ENCODE measurements around the gene GULP1. TPM values are rescaled to one million over a fixed set of nuclear protein-coding genes. Genes with fewer than 3 reads are reported as not detected.

GULP1 gene
- total RNA-seq, 4 donors from 2014 or later, result 43.3 to 64.8 (median 50.3) TPM

DNA sequence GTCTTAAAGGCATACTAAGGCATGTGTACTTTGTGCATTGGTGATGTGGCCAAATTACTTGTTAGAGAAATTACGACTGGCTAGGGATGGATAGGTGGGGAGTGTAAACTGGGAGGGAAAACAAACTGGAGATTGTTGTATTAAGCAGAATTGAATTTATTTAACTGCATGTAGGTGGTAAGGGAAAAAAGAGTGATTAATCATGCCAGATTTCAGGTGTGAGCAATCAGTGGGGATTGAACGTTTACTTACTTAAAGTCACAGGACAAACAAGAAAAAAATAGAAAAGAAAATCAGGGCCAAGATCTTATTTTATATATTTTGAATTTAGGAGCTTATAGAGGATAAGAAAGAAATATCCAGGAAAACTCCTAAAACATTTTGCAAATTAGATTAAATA, 88.6 kb downstream of the GULP1 start:
- Histone ChIP-seq H3K9me3 (no peaks in the 10 kb centered on the region), H3K4me3 (no peak overlapping the region), H3K27ac (no peak overlapping the region), H3K27me3 (no peaks in the 10 kb centered on the region), H3K4me1 (peaks cover 4 to 32% (median 7%) of the 10 kb centered on the region in 3 donors), H3K36me3 (peaks cover 0 to 9% of the 10 kb centered on the region in 2 donors)
- WGBS, 2 donors (ENCODE audit: low coverage in 1 of 2), result 80 to 83% methylated on average over 2 of the region's 2 CpGs
- TF ChIP-seq EP300 (IDR thresholded peaks at IDR 0.05) (no peak), POLR2AphosphoS5 (IDR thresholded peaks at IDR 0.05) (no peak), POLR2A (IDR thresholded peaks at IDR 0.05) (no peak)
- TF ChIP-seq, protein P1, sequence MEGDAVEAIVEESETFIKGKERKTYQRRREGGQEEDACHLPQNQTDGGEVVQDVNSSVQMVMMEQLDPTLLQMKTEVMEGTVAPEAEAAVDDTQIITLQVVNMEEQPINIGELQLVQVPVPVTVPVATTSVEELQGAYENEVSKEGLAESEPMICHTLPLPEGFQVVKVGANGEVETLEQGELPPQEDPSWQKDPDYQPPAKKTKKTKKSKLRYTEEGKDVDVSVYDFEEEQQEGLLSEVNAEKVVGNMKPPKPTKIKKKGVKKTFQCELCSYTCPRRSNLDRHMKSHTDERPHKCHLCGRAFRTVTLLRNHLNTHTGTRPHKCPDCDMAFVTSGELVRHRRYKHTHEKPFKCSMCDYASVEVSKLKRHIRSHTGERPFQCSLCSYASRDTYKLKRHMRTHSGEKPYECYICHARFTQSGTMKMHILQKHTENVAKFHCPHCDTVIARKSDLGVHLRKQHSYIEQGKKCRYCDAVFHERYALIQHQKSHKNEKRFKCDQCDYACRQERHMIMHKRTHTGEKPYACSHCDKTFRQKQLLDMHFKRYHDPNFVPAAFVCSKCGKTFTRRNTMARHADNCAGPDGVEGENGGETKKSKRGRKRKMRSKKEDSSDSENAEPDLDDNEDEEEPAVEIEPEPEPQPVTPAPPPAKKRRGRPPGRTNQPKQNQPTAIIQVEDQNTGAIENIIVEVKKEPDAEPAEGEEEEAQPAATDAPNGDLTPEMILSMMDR (IDR thresholded peaks at IDR 0.05), result no peak
- no peak for ATAC-seq

- no peak for ATAC-seq
- TF ChIP-seq, protein P1 (IDR thresholded peaks at IDR 0.05), result no peak
- TF ChIP-seq POLR2A (IDR thresholded peaks at IDR 0.05), result no peak
- no peak for TF ChIP-seq EP300 (IDR thresholded peaks at IDR 0.05)
- peak; percentile 57 for TF ChIP-seq POLR2AphosphoS5 (IDR thresholded peaks at IDR 0.05)
- Histone ChIP-seq H3K36me3 (peaks cover 0 to 18% of the 10 kb centered on the region in 2 donors), H3K27me3 (no peaks in the 10 kb centered on the region), H3K4me1 (peaks cover 4 to 32% (median 7%) of the 10 kb centered on the region in 3 donors), H3K9me3 (no peaks in the 10 kb centered on the region), H3K4me3 (no peak overlapping the region), H3K27ac (peak overlapping the region in 2 of 4 donors; percentile 44 to 56)
- WGBS, 2 donors (ENCODE audit: low coverage in 1 of 2), result 27 to 67% methylated on average over 1 of the region's 1 CpG
These were observed 89.9 kb downstream of the GULP1 start for GRCh38 chr2:188381614-188382013.

GRCh38 chr2:188382107-188382506, 90.4 kb downstream of the GULP1 start:
- no peaks in the 10 kb centered on the region for H3K9me3 ChIP-seq
- H3K27ac ChIP-seq, result peak overlapping the region; percentile 23 to 56 (median 44)
- no peaks in the 10 kb centered on the region for H3K27me3 ChIP-seq
- no peak overlapping the region for H3K4me3 ChIP-seq
- TF ChIP-seq EP300 (IDR thresholded peaks at IDR 0.05) (no peak), POLR2AphosphoS5 (IDR thresholded peaks at IDR 0.05) (no peak)
- TF ChIP-seq, protein P1 (IDR thresholded peaks at IDR 0.05), result no peak
- WGBS, 2 donors (ENCODE audit: low coverage in 1 of 2), result 65% methylated on average over 2 of the region's 2 CpGs; no CpG with 5 or more reads in 1 of the 2 donors
- H3K4me1 ChIP-seq, result peaks cover 4 to 32% (median 7%) of the 10 kb centered on the region in 3 donors
- peaks cover 0 to 18% of the 10 kb centered on the region in 2 donors for H3K36me3 ChIP-seq
- ATAC-seq, result no peak

DNA sequence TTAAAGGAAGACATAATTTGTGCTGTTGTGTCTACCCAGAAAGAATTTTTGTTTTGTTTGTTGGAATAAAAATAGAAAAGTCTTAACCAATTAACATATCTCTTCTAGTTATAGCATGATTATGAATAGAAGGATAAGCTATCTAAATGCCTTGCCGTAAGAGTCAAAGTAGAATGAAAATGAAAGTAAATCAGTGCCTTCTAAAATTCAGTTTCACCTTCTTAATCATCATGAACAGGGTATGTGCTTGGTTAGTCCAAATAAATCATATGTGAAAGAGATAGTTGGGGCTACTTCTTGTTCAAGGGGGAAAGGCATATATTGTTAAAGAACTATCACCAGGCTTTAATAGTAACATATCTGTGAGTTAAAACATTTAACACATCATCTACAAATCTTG, 91.5 kb downstream of the GULP1 start:
- no peak for ATAC-seq
- Histone ChIP-seq H3K9me3 (no peaks in the 10 kb centered on the region), H3K27ac (peak overlapping the region in 3 of 4 donors; percentile 44 to 56 (median 44)), H3K4me3 (peak overlapping the region; percentile 33 to 36), H3K36me3 (peaks cover 0 to 18% of the 10 kb centered on the region in 2 donors), H3K4me1 (peaks cover 4 to 32% (median 7%) of the 10 kb centered on the region in 3 donors), H3K27me3 (no peaks in the 10 kb centered on the region)
- WGBS, 2 donors (ENCODE audit: low coverage in 1 of 2), result 10 to 40% methylated on average over 1 of the region's 1 CpG
- TF ChIP-seq EP300 (IDR thresholded peaks at IDR 0.05) (no peak), POLR2A (IDR thresholded peaks at IDR 0.05) (no peak), POLR2AphosphoS5 (IDR thresholded peaks at IDR 0.05) (no peak)
- TF ChIP-seq, protein P1 (IDR thresholded peaks at IDR 0.05), result no peak

DNA sequence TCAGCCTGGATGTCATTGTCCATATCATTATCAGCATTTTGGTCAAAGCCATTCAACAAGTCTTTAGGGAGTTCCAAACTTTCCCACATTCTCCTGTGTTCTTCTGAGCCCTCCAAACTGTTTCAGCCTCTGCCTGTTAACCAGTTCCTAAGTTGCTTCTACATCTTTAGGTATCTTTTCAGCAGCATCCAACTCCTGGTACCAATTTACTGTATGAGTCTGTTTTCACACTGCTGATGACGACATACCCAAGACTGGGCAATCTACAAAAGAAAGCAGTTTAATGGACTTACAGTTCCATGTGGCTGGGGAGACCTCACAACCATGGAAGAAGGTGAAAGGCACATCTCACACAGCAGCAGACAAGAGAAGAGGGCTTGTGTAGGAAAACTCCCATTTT, 94.2 kb downstream of the GULP1 start:
- no CpG with 5 or more reads among the region's 1 CpG for WGBS, 2 donors (ENCODE audit: low coverage in 1 of 2)
- no peak for ATAC-seq
- Histone ChIP-seq H3K4me1 (peaks cover 4 to 20% (median 7%) of the 10 kb centered on the region in 3 donors), H3K4me3 (no peak overlapping the region), H3K9me3 (no peaks in the 10 kb centered on the region), H3K36me3 (peaks cover 0 to 18% of the 10 kb centered on the region in 2 donors), H3K27me3 (no peaks in the 10 kb centered on the region), H3K27ac (no peak overlapping the region)
- TF ChIP-seq POLR2A (IDR thresholded peaks at IDR 0.05), result no peak
- TF ChIP-seq, protein P1 (IDR thresholded peaks at IDR 0.05), result no peak
- TF ChIP-seq POLR2AphosphoS5 (IDR thresholded peaks at IDR 0.05), result no peak
- TF ChIP-seq EP300 (IDR thresholded peaks at IDR 0.05), result no peak
